ENCODE measurements around the gene SPCS1.

GRCh38 chr3:52723935-52724334, 18.0 kb downstream of the SPCS1 start:
- no peak for TF ChIP-seq CTCF (IDR thresholded peaks at IDR 0.05)
- TF ChIP-seq POLR2A (IDR thresholded peaks at IDR 0.05), result no peak
